Measurements from ENCODE around the gene BPGM. TPM values are rescaled to one million over a fixed set of nuclear protein-coding genes. Genes with fewer than 3 reads are reported as not detected.
"Not testable (repeated sequence)": the region's sequence is repeated elsewhere in the genome, so short reads cannot be mapped to it uniquely, and the experiment has no call there.

The BPGM gene
- polyA plus RNA-seq, 3 donors, result 38.6 to 51.0 (median 39.3) TPM

DNA sequence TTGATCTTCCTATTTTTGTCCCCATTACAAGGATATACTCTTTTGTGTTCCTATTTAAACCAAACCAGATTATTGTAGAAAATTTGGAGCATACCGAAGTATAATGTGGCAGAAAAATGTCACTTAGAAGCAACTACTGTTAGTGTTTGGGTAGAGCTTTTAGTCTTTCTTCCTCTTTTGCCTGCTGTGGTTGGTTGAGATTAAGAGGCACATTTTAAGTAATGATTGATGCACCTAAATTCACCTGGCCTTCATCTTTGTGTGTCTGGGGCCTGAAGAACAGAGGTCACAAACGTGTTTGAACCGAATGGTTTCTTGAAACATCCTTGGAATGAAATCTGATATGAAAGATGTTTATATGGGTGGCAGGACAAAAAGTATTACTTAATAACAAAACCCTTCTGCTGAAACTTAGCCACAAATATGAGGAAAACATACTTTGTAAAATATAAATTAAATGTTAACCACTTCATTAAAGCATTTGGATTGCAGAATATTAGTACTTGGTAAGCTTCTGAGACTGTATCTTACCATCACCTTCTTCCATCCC lies 2.6 kb downstream of the BPGM start:
- DNase-seq (ENCODE audit: extremely low read depth in 1 of 11, low read depth in 9 of 11, low spot score in 4 of 11), result no peak

DNA sequence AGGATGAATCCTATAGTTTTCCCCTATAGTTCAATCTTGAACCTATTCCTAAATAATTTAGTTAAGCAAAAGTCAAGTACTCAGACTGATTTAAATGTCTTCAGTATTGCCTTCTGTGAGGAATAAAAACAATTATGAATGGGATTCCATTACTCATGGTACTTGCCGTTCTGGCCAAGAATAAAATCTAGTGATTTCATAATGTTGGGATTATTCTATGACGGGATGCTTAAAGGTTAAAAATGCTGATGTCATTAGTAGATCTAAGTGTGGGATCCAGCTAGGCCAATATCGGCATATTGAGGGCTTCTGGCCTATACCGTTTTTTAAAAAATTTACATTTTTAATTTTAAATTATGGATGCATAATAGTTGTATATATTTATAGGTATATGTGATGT lies 5.3 kb downstream of the BPGM start:
- no peak for DNase-seq (ENCODE audit: extremely low read depth in 1 of 11, low read depth in 9 of 11, low spot score in 4 of 11)

- DNase-seq (ENCODE audit: extremely low read depth in 1 of 11, low read depth in 9 of 11, low spot score in 4 of 11), result no peak
These were observed 7.6 kb downstream of the BPGM start for GRCh38 chr7:134654104-134654775.

DNA sequence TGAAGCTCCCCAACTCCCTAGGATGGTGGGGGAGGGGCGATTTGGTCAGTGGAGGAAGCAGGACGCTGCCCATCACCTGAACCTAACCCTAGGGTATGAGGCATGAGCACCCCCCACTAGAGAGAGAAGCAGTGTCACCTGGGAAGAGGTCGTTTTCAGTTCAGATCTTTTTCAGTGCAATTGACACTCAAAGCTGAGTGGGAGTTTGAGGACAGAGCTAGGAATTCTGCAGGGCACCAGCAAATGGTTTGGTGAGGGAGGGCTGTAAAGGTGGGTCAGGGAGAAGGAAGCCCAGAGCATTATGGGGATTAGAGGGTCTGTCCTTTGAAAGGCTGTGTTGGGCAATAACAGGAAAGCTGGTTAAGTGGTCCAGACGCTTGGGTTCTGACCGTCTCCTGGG lies 10.9 kb downstream of the BPGM start:
- DNase-seq (ENCODE audit: extremely low read depth in 1 of 11, low read depth in 9 of 11, low spot score in 4 of 11), result peak in 3 of 11 donors; percentile 7 to 25 (median 9)

- no peak for DNase-seq (ENCODE audit: extremely low read depth in 1 of 11, low read depth in 9 of 11, low spot score in 4 of 11)
These were observed 13.7 kb downstream of the BPGM start for GRCh38 chr7:134660242-134660785.

DNA sequence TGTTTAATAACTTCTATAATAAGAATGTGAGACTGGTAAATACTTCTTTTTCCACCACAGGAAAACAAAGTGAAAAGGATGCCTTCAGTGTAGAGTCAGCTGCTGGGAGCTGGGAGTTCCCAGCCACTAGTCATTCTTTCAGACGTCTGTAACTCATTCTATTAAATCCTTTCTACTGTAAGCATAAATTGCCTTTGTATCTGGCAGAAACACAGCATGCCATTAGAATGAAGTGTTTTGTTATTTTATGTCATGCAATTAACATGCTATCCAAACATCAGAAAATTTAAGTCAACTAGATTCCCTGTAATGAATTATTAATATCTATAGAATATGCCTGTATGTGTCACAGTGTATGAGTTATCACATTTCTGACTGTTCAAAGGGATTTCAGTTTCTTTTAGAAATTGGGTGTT lies 14.3 kb downstream of the BPGM start:
- DNase-seq (ENCODE audit: extremely low read depth in 1 of 11, low read depth in 9 of 11, low spot score in 4 of 11), result no peak

- DNase-seq (ENCODE audit: extremely low read depth in 1 of 11, low read depth in 9 of 11, low spot score in 4 of 11), result no peak
These were observed 15.7 kb downstream of the BPGM start for GRCh38 chr7:134662166-134662870.

DNA sequence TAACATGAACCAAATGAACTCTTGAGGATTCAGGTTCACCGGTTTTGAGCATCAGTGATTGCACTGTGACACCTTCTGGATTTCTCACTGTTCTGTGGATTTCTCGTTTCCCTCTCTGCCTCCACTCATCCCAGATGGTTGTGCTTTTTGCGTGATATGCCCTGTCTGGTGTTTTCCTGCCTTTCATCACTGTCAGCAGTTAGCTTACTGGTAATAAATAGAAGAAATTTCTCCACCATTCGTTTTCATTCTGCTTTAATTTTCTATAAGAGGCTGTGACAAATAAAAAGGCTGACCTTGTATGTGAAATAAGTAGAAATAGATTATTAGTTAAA lies 16.2 kb downstream of the BPGM start:
- DNase-seq (ENCODE audit: extremely low read depth in 1 of 11, low read depth in 9 of 11, low spot score in 4 of 11), result no peak

DNA sequence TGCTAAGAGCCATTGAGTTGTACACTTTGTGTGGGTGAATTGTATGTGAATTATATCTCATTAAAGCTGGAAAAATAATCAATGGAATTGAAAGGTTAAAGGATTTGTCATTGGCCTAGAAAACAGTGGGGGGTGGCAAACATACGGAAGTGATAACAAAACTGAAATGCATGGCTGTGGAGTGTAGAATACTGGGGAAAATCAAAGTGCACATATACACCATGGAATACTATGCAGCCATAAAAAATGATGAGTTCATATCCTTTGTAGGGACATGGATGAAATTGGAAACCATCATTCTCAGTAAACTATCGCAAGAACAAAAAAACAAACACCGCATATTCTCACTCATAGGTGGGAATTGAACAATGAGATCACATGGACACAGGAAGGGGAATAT lies 18.4 kb downstream of the BPGM start:
- not testable (repeated sequence) for DNase-seq (ENCODE audit: extremely low read depth in 1 of 11, low read depth in 9 of 11, low spot score in 4 of 11)

- DNase-seq (ENCODE audit: extremely low read depth in 1 of 11, low read depth in 9 of 11, low spot score in 4 of 11), result no peak
These were observed 21.2 kb downstream of the BPGM start for GRCh38 chr7:134667899-134668298.

GRCh38 chr7:134669388-134669787 lies 22.7 kb downstream of the BPGM start:
- no peak for DNase-seq (ENCODE audit: extremely low read depth in 1 of 11, low read depth in 9 of 11, low spot score in 4 of 11)

- peak in 1 of 11 donors; percentile 25 for DNase-seq (ENCODE audit: extremely low read depth in 1 of 11, low read depth in 9 of 11, low spot score in 4 of 11)
These were observed 23.3 kb downstream of the BPGM start for GRCh38 chr7:134669845-134670373.

- no peak for DNase-seq (ENCODE audit: extremely low read depth in 1 of 11, low read depth in 9 of 11, low spot score in 4 of 11)
These were observed 25.0 kb downstream of the BPGM start for GRCh38 chr7:134671609-134672008.

GRCh38 chr7:134674424-134674823 lies 27.8 kb downstream of the BPGM start:
- DNase-seq (ENCODE audit: extremely low read depth in 1 of 11, low read depth in 9 of 11, low spot score in 4 of 11), result no peak

GRCh38 chr7:134676743-134677142 lies 30.1 kb downstream of the BPGM start:
- no peak for DNase-seq (ENCODE audit: extremely low read depth in 1 of 11, low read depth in 9 of 11, low spot score in 4 of 11)

- no peak for DNase-seq (ENCODE audit: extremely low read depth in 1 of 11, low read depth in 9 of 11, low spot score in 4 of 11)
These were observed 31.5 kb downstream of the BPGM start for GRCh38 chr7:134678115-134678514.

GRCh38 chr7:134679006-134679405 lies 32.4 kb downstream of the BPGM start:
- no peak for DNase-seq (ENCODE audit: extremely low read depth in 1 of 11, low read depth in 9 of 11, low spot score in 4 of 11)

GRCh38 chr7:134684165-134684564 lies 37.5 kb downstream of the BPGM start:
- DNase-seq (ENCODE audit: extremely low read depth in 1 of 11, low read depth in 9 of 11, low spot score in 4 of 11), result no peak

DNA sequence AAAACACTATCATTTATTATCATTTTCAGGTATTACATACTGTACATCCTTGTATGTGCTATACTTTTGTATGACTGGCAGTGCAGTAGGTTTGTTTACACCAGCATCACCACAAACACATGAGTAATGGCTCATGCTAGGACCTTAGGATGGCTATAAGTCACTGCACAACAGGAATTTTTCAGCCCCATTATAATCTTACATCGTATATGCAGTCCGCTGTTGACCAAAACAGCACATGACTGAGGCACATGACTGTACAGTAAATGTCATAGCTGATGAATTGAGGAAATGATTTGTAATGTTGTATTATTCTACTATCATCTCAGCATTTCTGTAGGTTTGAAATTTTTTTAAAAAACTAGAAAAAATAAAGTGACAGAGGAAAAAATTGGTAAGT lies 38.6 kb downstream of the BPGM start:
- DNase-seq (ENCODE audit: extremely low read depth in 1 of 11, low read depth in 9 of 11, low spot score in 4 of 11), result peak in 1 of 11 donors; percentile 21

DNA sequence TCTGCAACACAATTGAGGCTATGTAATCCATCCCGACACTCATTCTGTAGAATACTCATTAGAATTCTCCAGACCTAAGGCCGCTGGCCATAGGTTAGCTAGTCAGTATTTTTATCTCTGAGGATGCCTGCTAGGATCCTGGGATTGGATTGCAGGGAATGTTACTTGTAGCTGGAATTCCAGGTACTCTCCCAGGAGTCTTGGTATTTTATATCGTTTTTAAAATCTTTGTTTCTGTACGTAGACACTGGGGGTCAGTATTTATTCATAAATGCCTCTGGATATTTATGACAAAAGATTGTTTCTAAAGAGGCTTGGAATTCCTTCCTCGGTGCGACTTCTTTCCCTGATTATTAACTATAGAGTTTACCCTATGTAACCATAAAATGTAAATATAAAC lies 40.1 kb downstream of the BPGM start:
- no peak for DNase-seq (ENCODE audit: extremely low read depth in 1 of 11, low read depth in 9 of 11, low spot score in 4 of 11)

Data from renal cortex interstitium (tissue), 11 donors.